Measurements from ENCODE around the gene PAGR1. TPM values are rescaled to one million over a fixed set of nuclear protein-coding genes. Genes with fewer than 3 reads are reported as not detected.

PAGR1 gene
- total and polyA plus RNA-seq, 2 of the 13 experiments (the other 11 are each of a cell fraction or from before 2014, with no cell fraction given): 9.8 to 66.4 TPM

DNA sequence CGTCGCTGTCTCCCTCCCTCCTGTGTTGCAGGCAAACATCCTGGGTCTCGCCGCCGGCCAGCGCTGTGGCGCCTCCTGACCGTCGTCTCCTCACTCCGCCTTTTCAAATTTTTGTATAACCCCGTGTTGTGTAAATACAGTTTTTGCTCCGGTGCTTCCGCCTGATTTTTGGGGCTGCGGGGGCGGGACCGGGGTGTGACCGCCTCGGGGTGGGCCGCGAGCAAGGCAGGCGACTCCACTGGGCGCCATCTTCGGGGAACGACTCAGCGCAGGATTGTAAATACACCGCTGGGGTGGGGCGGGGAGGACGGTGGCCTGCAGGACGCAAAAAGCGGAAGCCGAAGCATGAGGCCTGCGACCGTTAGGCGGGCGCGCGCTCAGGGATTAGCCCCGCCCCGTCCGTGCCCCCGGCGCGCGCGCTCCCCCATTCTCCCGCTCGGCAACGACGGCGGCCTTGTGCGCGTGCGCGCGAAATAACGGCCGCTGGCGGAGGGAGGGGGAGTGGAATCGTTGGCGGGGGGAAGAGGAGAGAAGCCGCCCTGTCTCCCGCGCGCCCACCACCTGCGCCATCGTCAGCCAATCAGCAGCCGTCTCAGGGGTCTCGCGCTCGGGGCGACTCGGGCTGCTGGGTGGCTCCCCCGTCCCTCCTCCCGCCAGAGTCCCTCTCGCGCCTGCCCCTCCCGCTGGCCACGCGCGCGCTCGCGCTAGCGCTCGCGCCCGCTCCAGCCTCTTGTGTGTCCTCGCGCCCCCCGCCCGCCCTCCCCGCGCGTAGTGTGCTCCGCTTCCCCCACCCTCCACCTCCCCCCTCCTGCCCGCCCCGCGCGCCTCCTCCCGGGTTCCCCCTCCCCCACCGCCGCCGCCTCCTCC is 10.5 kb upstream of the PAGR1 start (continued):
- TF ChIP-seq KLF9 (CRISPR knock-in tag; IDR thresholded peaks at IDR 0.05; ENCODE audit: low read depth) (0 out of 2 replicates have a peak, but pooled peaks have one; percentile 71), FLYWCH1 (CRISPR knock-in tag; IDR thresholded peaks at IDR 0.05) (no peak), ZNF33A (CRISPR knock-in tag; IDR thresholded peaks at IDR 0.05; ENCODE audit: borderline replicate concordance) (no peak), HIVEP1 (CRISPR knock-in tag; IDR thresholded peaks at IDR 0.05) (peak; percentile 84), ZNF546 (CRISPR knock-in tag; conservative IDR thresholded peaks at IDR 0.05) (peak; percentile 86; the same call in 1 of the 2 replicates), ZNF30 (CRISPR knock-in tag; IDR thresholded peaks at IDR 0.05) (no peak), ESRRA (CRISPR knock-in tag; IDR thresholded peaks at IDR 0.05; ENCODE audit: low read depth) (peak; percentile 70), SUZ12 (IDR thresholded peaks at IDR 0.05; ENCODE audit: low read depth, low read length) (no peak), ZKSCAN8 (CRISPR knock-in tag; IDR thresholded peaks at IDR 0.05; ENCODE audit: borderline replicate concordance) (0 out of 2 replicates have a peak, but pooled peaks have one; percentile 82), NAIF1 (CRISPR knock-in tag; IDR thresholded peaks at IDR 0.05; ENCODE audit: borderline replicate concordance) (peak; percentile 96), ZNF782 (CRISPR knock-in tag; IDR thresholded peaks at IDR 0.05; ENCODE audit: borderline replicate concordance) (peak; percentile 76; the same call in 1 of the 2 replicates), ZNF296 (CRISPR knock-in tag; conservative IDR thresholded peaks at IDR 0.05) (peak; percentile 10; the same call in 1 of the 2 replicates), ZNF564 (CRISPR knock-in tag; IDR thresholded peaks at IDR 0.05) (peak; percentile 78; the same call in 1 of the 2 replicates), ISL2 (CRISPR knock-in tag; IDR thresholded peaks at IDR 0.05) (peak; percentile 64), ATF1 (CRISPR knock-in tag; IDR thresholded peaks at IDR 0.05) (no peak), ZNF775 (CRISPR knock-in tag; IDR thresholded peaks at IDR 0.05; ENCODE audit: borderline replicate concordance) (no peak), SOX6 (IDR thresholded peaks at IDR 0.05) (no peak), SOX6 (CRISPR knock-in tag; IDR thresholded peaks at IDR 0.05) (peak; percentile 87), NFIB (CRISPR knock-in tag; IDR thresholded peaks at IDR 0.05; ENCODE audit: borderline replicate concordance) (no peak), HNRNPK (IDR thresholded peaks at IDR 0.05; ENCODE audit: low read depth, low read length, poor library complexity, severe bottlenecking) (peak; percentile 99), ZNF501 (CRISPR knock-in tag; IDR thresholded peaks at IDR 0.05) (peak; percentile 96), PRMT3 (CRISPR knock-in tag; IDR thresholded peaks at IDR 0.05; ENCODE audit: borderline replicate concordance, low read depth) (peak; percentile 94; the same call in 1 of the 2 replicates)
- TF ChIP-seq, protein P1, sequence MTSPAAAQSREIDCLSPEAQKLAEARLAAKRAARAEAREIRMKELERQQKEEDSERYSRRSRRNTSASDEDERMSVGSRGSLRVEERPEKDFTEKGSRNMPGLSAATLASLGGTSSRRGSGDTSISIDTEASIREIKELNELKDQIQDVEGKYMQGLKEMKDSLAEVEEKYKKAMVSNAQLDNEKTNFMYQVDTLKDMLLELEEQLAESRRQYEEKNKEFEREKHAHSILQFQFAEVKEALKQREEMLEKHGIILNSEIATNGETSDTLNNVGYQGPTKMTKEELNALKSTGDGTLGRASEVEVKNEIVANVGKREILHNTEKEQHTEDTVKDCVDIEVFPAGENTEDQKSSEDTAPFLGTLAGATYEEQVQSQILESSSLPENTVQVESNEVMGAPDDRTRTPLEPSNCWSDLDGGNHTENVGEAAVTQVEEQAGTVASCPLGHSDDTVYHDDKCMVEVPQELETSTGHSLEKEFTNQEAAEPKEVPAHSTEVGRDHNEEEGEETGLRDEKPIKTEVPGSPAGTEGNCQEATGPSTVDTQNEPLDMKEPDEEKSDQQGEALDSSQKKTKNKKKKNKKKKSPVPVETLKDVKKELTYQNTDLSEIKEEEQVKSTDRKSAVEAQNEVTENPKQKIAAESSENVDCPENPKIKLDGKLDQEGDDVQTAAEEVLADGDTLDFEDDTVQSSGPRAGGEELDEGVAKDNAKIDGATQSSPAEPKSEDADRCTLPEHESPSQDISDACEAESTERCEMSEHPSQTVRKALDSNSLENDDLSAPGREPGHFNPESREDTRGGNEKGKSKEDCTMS (CRISPR knock-in tag; conservative IDR thresholded peaks at IDR 0.05): peak; percentile 44; the same call in 1 of the 2 replicates
- TF ChIP-seq, protein P2, sequence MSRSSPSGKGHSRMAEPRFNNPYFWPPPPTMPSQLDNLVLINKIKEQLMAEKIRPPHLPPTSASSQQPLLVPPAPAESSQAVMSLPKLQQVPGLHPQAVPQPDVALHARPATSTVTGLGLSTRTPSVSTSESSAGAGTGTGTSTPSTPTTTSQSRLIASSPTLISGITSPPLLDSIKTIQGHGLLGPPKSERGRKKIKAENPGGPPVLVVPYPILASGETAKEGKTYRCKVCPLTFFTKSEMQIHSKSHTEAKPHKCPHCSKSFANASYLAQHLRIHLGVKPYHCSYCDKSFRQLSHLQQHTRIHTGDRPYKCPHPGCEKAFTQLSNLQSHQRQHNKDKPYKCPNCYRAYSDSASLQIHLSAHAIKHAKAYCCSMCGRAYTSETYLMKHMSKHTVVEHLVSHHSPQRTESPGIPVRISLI (CRISPR knock-in tag; IDR thresholded peaks at IDR 0.05; ENCODE audit: borderline replicate concordance): peak; percentile 58; the same call in 1 of the 2 replicates
- TF ChIP-seq, protein P3, sequence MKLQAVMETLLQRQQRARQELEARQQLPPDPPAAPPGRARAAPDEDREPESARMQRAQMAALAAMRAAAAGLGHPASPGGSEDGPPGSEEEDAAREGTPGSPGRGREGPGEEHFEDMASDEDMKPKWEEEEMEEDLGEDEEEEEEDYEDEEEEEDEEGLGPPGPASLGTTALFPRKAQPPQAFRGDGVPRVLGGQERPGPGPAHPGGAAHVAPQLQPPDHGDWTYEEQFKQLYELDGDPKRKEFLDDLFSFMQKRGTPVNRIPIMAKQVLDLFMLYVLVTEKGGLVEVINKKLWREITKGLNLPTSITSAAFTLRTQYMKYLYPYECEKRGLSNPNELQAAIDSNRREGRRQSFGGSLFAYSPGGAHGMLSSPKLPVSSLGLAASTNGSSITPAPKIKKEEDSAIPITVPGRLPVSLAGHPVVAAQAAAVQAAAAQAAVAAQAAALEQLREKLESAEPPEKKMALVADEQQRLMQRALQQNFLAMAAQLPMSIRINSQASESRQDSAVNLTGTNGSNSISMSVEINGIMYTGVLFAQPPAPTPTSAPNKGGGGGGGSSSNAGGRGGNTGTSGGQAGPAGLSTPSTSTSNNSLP (IDR thresholded peaks at IDR 0.05; ENCODE audit: low read depth, low read length): no peak

Data from HepG2 (cell line).